Ishikawa (cell line): Measurements from ENCODE around the gene TNIK.

ENCODE experiments used
- CEBPB ChIP-seq: IDR thresholded peaks from 2 replicates; pipeline ENCODE4 v1.6.1; 2012
- CREB1 ChIP-seq: IDR thresholded peaks from 2 replicates; pipeline ENCODE4 v1.6.1; 2012; ENCODE audit warnings: low read depth
- EGR1 ChIP-seq: IDR thresholded peaks from 2 replicates; pipeline ENCODE4 v1.6.1; 2012
- EP300 ChIP-seq: IDR thresholded peaks from 2 replicates; pipeline ENCODE4 v1.6.1; 2012; ENCODE audit warnings: borderline replicate concordance
- FOXM1 ChIP-seq: IDR thresholded peaks from 2 replicates; pipeline ENCODE4 v1.6.1; 2012; ENCODE audit warnings: low read depth, borderline replicate concordance
- MAX ChIP-seq: IDR thresholded peaks from 2 replicates; pipeline ENCODE4 v1.6.1; 2012
- RAD21 ChIP-seq: IDR thresholded peaks from 2 replicates; pipeline ENCODE4 v1.6.1; 2012; ENCODE audit warnings: low read depth
- REST ChIP-seq: IDR thresholded peaks from 2 replicates; pipeline ENCODE4 v1.6.1; 2012; ENCODE audit warnings: low read depth, mild to moderate bottlenecking
- TAF1 ChIP-seq: IDR thresholded peaks from 2 replicates; pipeline ENCODE4 v1.6.1; 2012; ENCODE audit warnings: low read depth, mild to moderate bottlenecking
- TCF12 ChIP-seq: IDR thresholded peaks from 2 replicates; pipeline ENCODE4 v1.6.1; 2012; ENCODE audit warnings: low read depth
- TEAD4 ChIP-seq: IDR thresholded peaks from 2 replicates; pipeline ENCODE4 v1.6.1; 2012
- USF1 ChIP-seq: IDR thresholded peaks from 2 replicates; pipeline ENCODE4 v1.6.1; 2012
- YY1 ChIP-seq: IDR thresholded peaks from 2 replicates; pipeline ENCODE4 v1.6.1; 2012; ENCODE audit warnings: low read depth

GRCh38 chr3:171039674-171040073, 420.5 kb downstream of the TNIK start:
- TF ChIP-seq EP300 (no peak), RAD21 (no peak), MAX (no peak), TEAD4 (no peak), CEBPB (no peak), FOXM1 (no peak), TAF1 (no peak), YY1 (no peak), REST (no peak), USF1 (no peak), TCF12 (no peak), CREB1 (no peak), EGR1 (no peak)
